Measurements from ENCODE around the gene CHN2. TPM values are rescaled to one million over a fixed set of nuclear protein-coding genes. Genes with fewer than 3 reads are reported as not detected.

CHN2 gene
- total RNA-seq, 1 experiment from 2014 or later, result 5.0 TPM

DNA sequence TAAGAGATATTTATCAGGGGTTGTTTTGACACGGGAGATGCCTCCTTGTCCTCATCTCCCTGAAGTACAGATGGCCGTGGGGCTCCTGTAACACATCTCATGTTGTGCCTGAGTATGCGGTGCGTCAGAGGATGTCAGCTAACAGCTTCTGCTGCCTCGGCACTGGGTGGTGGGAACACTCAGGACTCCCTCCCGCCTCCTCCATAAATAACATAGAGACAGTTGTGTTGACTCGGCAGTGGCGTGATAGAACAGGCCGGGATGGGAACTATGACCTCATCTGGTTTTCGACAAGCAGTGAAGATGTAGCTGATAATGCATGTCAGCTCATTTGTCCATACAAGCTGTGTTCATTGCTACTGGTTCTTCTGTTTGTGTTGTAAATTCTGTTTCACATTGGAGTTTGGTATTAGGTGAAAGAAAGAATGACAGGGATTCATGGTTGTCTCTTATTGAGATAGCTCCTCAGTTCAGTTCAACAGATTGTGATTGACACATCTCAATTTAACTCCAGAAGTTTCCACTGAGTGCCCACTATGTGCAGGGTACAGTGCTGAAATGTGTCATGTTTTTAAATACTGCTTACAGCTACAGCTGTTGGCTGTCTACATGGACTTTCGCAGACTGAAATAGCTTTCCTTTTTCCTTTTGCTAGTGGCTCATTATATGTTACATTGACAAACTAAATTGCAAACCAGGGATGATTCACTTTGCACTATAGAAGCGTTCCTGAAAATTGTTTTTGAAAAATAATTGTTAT is 87.4 kb downstream of the CHN2 start:
- H3K27me3 Mint-ChIP-seq (ENCODE audit: low read depth), result no peaks in the 10 kb centered on the region
- ChIA-PET POLR2A (no interaction called here), CTCF (interaction anchor here (1.2 to 3.8 kb wide), 3 partner anchors 15 to 325 kb away, joined by 4 to 32 read pairs (median 6); no protein-coding TSS in a partner anchor)
- no peaks in the 10 kb centered on the region for H3K36me3 Mint-ChIP-seq
- H3K9me3 Mint-ChIP-seq, result no peaks in the 10 kb centered on the region
- ATAC-seq (no peak), DNase-seq (ENCODE audit: low spot score) (no peak)
- H3K4me3 Mint-ChIP-seq, result no peak overlapping the region
- peaks cover 23% of the 10 kb centered on the region for H3K4me1 Mint-ChIP-seq
- H3K27ac Mint-ChIP-seq, result no peak overlapping the region
- TF ChIP-seq, protein P1, sequence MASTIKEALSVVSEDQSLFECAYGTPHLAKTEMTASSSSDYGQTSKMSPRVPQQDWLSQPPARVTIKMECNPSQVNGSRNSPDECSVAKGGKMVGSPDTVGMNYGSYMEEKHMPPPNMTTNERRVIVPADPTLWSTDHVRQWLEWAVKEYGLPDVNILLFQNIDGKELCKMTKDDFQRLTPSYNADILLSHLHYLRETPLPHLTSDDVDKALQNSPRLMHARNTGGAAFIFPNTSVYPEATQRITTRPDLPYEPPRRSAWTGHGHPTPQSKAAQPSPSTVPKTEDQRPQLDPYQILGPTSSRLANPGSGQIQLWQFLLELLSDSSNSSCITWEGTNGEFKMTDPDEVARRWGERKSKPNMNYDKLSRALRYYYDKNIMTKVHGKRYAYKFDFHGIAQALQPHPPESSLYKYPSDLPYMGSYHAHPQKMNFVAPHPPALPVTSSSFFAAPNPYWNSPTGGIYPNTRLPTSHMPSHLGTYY (CRISPR knock-in tag; IDR thresholded peaks at IDR 0.05), result no peak
- TF ChIP-seq ZNF138 (CRISPR knock-in tag; conservative IDR thresholded peaks at IDR 0.05), result no peak
- no peak for TF ChIP-seq ZNF532 (CRISPR knock-in tag; IDR thresholded peaks at IDR 0.05; ENCODE audit: borderline replicate concordance)
- no peak for TF ChIP-seq FOXP4 (CRISPR knock-in tag; IDR thresholded peaks at IDR 0.05)
- TF ChIP-seq, protein P2, sequence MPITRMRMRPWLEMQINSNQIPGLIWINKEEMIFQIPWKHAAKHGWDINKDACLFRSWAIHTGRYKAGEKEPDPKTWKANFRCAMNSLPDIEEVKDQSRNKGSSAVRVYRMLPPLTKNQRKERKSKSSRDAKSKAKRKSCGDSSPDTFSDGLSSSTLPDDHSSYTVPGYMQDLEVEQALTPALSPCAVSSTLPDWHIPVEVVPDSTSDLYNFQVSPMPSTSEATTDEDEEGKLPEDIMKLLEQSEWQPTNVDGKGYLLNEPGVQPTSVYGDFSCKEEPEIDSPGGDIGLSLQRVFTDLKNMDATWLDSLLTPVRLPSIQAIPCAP (CRISPR knock-in tag; IDR thresholded peaks at IDR 0.05), result no peak
- TF ChIP-seq ATF1 (CRISPR knock-in tag; IDR thresholded peaks at IDR 0.05), result no peak
- TF ChIP-seq, protein P3, sequence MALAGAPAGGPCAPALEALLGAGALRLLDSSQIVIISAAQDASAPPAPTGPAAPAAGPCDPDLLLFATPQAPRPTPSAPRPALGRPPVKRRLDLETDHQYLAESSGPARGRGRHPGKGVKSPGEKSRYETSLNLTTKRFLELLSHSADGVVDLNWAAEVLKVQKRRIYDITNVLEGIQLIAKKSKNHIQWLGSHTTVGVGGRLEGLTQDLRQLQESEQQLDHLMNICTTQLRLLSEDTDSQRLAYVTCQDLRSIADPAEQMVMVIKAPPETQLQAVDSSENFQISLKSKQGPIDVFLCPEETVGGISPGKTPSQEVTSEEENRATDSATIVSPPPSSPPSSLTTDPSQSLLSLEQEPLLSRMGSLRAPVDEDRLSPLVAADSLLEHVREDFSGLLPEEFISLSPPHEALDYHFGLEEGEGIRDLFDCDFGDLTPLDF (CRISPR knock-in tag; IDR thresholded peaks at IDR 0.05), result no peak
- no peak for TF ChIP-seq MXD4 (CRISPR knock-in tag; IDR thresholded peaks at IDR 0.05; ENCODE audit: borderline replicate concordance)
- TF ChIP-seq ZBTB21 (CRISPR knock-in tag; IDR thresholded peaks at IDR 0.05; ENCODE audit: borderline replicate concordance), result no peak
- TF ChIP-seq PRRX2 (CRISPR knock-in tag; IDR thresholded peaks at IDR 0.05), result no peak
- TF ChIP-seq ZNF219 (CRISPR knock-in tag; IDR thresholded peaks at IDR 0.05; ENCODE audit: borderline replicate concordance), result no peak
- TF ChIP-seq PREB (CRISPR knock-in tag; IDR thresholded peaks at IDR 0.05; ENCODE audit: borderline replicate concordance), result no peak
- TF ChIP-seq, protein P4, sequence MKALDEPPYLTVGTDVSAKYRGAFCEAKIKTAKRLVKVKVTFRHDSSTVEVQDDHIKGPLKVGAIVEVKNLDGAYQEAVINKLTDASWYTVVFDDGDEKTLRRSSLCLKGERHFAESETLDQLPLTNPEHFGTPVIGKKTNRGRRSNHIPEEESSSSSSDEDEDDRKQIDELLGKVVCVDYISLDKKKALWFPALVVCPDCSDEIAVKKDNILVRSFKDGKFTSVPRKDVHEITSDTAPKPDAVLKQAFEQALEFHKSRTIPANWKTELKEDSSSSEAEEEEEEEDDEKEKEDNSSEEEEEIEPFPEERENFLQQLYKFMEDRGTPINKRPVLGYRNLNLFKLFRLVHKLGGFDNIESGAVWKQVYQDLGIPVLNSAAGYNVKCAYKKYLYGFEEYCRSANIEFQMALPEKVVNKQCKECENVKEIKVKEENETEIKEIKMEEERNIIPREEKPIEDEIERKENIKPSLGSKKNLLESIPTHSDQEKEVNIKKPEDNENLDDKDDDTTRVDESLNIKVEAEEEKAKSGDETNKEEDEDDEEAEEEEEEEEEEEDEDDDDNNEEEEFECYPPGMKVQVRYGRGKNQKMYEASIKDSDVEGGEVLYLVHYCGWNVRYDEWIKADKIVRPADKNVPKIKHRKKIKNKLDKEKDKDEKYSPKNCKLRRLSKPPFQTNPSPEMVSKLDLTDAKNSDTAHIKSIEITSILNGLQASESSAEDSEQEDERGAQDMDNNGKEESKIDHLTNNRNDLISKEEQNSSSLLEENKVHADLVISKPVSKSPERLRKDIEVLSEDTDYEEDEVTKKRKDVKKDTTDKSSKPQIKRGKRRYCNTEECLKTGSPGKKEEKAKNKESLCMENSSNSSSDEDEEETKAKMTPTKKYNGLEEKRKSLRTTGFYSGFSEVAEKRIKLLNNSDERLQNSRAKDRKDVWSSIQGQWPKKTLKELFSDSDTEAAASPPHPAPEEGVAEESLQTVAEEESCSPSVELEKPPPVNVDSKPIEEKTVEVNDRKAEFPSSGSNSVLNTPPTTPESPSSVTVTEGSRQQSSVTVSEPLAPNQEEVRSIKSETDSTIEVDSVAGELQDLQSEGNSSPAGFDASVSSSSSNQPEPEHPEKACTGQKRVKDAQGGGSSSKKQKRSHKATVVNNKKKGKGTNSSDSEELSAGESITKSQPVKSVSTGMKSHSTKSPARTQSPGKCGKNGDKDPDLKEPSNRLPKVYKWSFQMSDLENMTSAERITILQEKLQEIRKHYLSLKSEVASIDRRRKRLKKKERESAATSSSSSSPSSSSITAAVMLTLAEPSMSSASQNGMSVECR (CRISPR knock-in tag; IDR thresholded peaks at IDR 0.05; ENCODE audit: borderline replicate concordance), result no peak

Measured in WTC11 (cell line).